Measurements from ENCODE around the gene SPAG17. TPM values are rescaled to one million over a fixed set of nuclear protein-coding genes. Genes with fewer than 3 reads are reported as not detected.

Gene SPAG17
- total and polyA plus RNA-seq, 2 of the 4 experiments (the other 2 are of a cell fraction): 0.10 TPM; not detected in 1

DNA sequence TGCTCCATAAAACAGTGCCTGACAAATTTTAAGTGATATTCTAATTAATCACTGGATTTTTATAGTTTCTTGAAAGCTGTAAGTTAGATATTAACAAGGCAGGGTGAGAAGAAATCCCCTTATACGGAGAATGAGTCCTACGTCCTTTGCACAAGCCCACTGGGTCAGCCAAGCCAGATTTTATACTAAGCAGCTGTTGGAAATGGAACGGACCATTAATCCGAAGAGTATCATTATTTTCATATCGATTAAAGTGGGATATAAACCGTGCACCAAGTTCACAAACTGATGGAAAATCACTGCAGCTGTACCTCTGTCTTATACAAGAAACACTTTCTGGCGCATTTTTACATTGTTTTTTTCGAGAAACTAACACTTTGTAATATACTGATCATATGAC lies 35.2 kb downstream of the SPAG17 start:
- peaks cover 4% of the 10 kb centered on the region for H3K9me1 ChIP-seq (ENCODE audit: insufficient read depth, low read length)
- H2AFZ ChIP-seq (replicated peaks; ENCODE audit: low read length, poor library complexity): no peak overlapping the region
- no peak overlapping the region for H4K91ac ChIP-seq (ENCODE audit: insufficient read depth, low read depth, low read length)
- dilution Hi-C loops (cut with HindIII; ENCODE audit: low sequenced_read_pairs, unreplicated experiment): no loop called here
- no peak overlapping the region for H3K4me2 ChIP-seq (ENCODE audit: low read depth, low read length)
- no peak overlapping the region for H3K4ac ChIP-seq (ENCODE audit: low read depth, low read length)
- no peak overlapping the region for H2AK9ac ChIP-seq (replicated peaks; ENCODE audit: low read depth, low read length, poor library complexity)
- no peak for TF ChIP-seq MXI1 (IDR thresholded peaks at IDR 0.05; ENCODE audit: borderline replicate concordance, low read depth, low read length)
- no peak for TF ChIP-seq ELK1 (IDR thresholded peaks at IDR 0.05; ENCODE audit: borderline replicate concordance, low read depth, low read length)
- no peak for TF ChIP-seq RCOR1 (IDR thresholded peaks at IDR 0.05; ENCODE audit: insufficient replicate concordance, low read length)
- no peak for TF ChIP-seq MAZ (IDR thresholded peaks at IDR 0.05; ENCODE audit: borderline replicate concordance, low read depth, low read length)
- no peak for TF ChIP-seq FOS (IDR thresholded peaks at IDR 0.05; ENCODE audit: low read depth, low read length)
- no peak for TF ChIP-seq USF2 (IDR thresholded peaks at IDR 0.05; ENCODE audit: low read depth, low read length)
- TF ChIP-seq, protein P1, sequence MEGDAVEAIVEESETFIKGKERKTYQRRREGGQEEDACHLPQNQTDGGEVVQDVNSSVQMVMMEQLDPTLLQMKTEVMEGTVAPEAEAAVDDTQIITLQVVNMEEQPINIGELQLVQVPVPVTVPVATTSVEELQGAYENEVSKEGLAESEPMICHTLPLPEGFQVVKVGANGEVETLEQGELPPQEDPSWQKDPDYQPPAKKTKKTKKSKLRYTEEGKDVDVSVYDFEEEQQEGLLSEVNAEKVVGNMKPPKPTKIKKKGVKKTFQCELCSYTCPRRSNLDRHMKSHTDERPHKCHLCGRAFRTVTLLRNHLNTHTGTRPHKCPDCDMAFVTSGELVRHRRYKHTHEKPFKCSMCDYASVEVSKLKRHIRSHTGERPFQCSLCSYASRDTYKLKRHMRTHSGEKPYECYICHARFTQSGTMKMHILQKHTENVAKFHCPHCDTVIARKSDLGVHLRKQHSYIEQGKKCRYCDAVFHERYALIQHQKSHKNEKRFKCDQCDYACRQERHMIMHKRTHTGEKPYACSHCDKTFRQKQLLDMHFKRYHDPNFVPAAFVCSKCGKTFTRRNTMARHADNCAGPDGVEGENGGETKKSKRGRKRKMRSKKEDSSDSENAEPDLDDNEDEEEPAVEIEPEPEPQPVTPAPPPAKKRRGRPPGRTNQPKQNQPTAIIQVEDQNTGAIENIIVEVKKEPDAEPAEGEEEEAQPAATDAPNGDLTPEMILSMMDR (conservative IDR thresholded peaks at IDR 0.05; ENCODE audit: low read depth, low read length): no peak
- no peak for TF ChIP-seq BHLHE40 (IDR thresholded peaks at IDR 0.05; ENCODE audit: low read depth, low read length)
- BruUV-seq (replicated peaks): no TSS peak
- no peak overlapping the region for H2BK5ac ChIP-seq (ENCODE audit: low read depth, low read length, poor library complexity, severe bottlenecking)
- H3K9me3 ChIP-seq (ENCODE audit: control insufficient read depth, insufficient read depth, low read length): no peaks in the 10 kb centered on the region
- H2BK20ac ChIP-seq (ENCODE audit: low read depth, low read length): no peak overlapping the region
- intact Hi-C loops (cut with micrococcal nuclease): loop anchor here (2.0 to 5.0 kb wide), 4 partner anchors 97 to 1128 kb away; partner anchors contain the start of gene WARS2
- no peak for DNase-seq
- H3K14ac ChIP-seq (replicated peaks; ENCODE audit: low read depth, low read length): no peak overlapping the region
- no peaks in the 10 kb centered on the region for H3K36me3 ChIP-seq (ENCODE audit: control insufficient read depth, insufficient read depth, low read length)
- no peaks in the 10 kb centered on the region for H3K27me3 ChIP-seq (ENCODE audit: control insufficient read depth, insufficient read depth, low read length)
- peaks cover 3% of the 10 kb centered on the region for H3K4me1 ChIP-seq (ENCODE audit: control insufficient read depth, insufficient read depth, low read length)
- H3K9ac ChIP-seq (ENCODE audit: low read depth, low read length): no peak overlapping the region
- H3K4me3 ChIP-seq (ENCODE audit: insufficient read depth, low read depth, low read length): no peak overlapping the region
- H3K27ac ChIP-seq (ENCODE audit: insufficient read depth, low read length): no peak overlapping the region
- 88% methylated on average over 2 of the region's 8 CpGs; no CpG with 5 or more reads in 1 of the 2 experiments for WGBS, 2 experiments (ENCODE audit: extremely low coverage in 2 of 2, insufficient read length in 1 of 2)
- ChIA-PET CTCF (no interaction called here), POLR2A (ENCODE audit: unreplicated experiment) (no interaction called here)
- H4K8ac ChIP-seq (ENCODE audit: low read depth in 2 of 2, low read length in 2 of 2): no peak overlapping the region
- H2BK120ac ChIP-seq (ENCODE audit: low read depth, low read length): no peak overlapping the region
- H4K5ac ChIP-seq (ENCODE audit: low read depth, low read length): no peak overlapping the region
- H3K56ac ChIP-seq (ENCODE audit: extremely low read depth, insufficient read depth, low read length): no peak overlapping the region
- H3K18ac ChIP-seq (ENCODE audit: low read depth, low read length): no peak overlapping the region
- no peaks in the 10 kb centered on the region for H4K20me1 ChIP-seq (ENCODE audit: insufficient read depth, low read length)
- no peak for ATAC-seq (ENCODE audit: low read depth)
- no peak overlapping the region for H3K23ac ChIP-seq (ENCODE audit: low read depth, low read length)
- H3K79me1 ChIP-seq (ENCODE audit: low read depth in 1 of 2, low read length in 2 of 2): no peaks in the 10 kb centered on the region
- H2AK5ac ChIP-seq (ENCODE audit: low read depth, low read length): no peak overlapping the region
- in situ Hi-C loops (cut with MboI; ENCODE audit: low sequenced_read_pairs): loop anchor here (10.0 to 25.0 kb wide), 3 partner anchors 75 to 1213 kb away; partner anchors contain the start of genes HAO2 and TBX15
- no peak overlapping the region for H2BK15ac ChIP-seq (ENCODE audit: low read depth, low read length)

All from IMR-90 (cell line).